Activated CD8-positive, alpha-beta T cell treated with anti-CD3 and anti-CD28 coated beads, Interleukin-2, amount 10 ng/mL, durations not matched to agents 7 days and 5 days (primary cell): ENCODE data around the gene NSMCE4A. TPM values are rescaled to one million over a fixed set of nuclear protein-coding genes. Genes with fewer than 3 reads are reported as not detected.
"Not testable (repeated sequence)": the region's sequence is repeated elsewhere in the genome, so short reads cannot be mapped to it uniquely, and the experiment has no call there.

Experiments used
- ATAC-seq: fragments of 150-1000 bp; cut with Tn5 transposase; one replicate; pipeline ENCODE4 v1.10.0; 2021; ENCODE audit warnings: moderate library complexity
- CTCF ChIA-PET: fragments of 350-600 bp; sonication (Branson Sonifier 250); formaldehyde crosslinking; loops from one replicate; lab custom pipeline; 2021; ENCODE audit warnings: antibody characterized with exemption; lab: Charles Lee
- POLR2A ChIA-PET: fragments of 350-600 bp; sonication (Branson Sonifier 250); formaldehyde crosslinking; loops from one replicate; lab custom pipeline; 2021; ENCODE audit warnings: antibody characterized with exemption; lab: Charles Lee
- DNase-seq: peaks from one replicate; pipeline ENCODE4 v3.0.0-alpha.2; 2020
- H3K27ac Mint-ChIP-seq: one replicate; pipeline ENCODE4 v1.8.0; 2021; ENCODE audit warnings: mild to moderate bottlenecking, mixed read lengths
- H3K27me3 Mint-ChIP-seq: one replicate; pipeline ENCODE4 v1.8.0; 2021; ENCODE audit warnings: low read depth, mixed read lengths
- H3K36me3 Mint-ChIP-seq: one replicate; pipeline ENCODE4 v1.8.0; 2021; ENCODE audit warnings: low read depth, mixed read lengths
- H3K4me1 Mint-ChIP-seq: one replicate; pipeline ENCODE4 v1.8.0; 2021; ENCODE audit warnings: low read depth, mixed read lengths
- H3K4me3 Mint-ChIP-seq: one replicate; pipeline ENCODE4 v1.8.0; 2021; ENCODE audit warnings: mild to moderate bottlenecking, mixed read lengths
- H3K9me3 Mint-ChIP-seq: one replicate; pipeline ENCODE4 v1.8.0; 2022; ENCODE audit warnings: mixed read lengths; ENCODE audit not compliant: insufficient read depth
- total RNA-seq, 2 experiments: library from RNA; stranded (reverse); gene quantifications; one replicate each; pipeline ENCODE4 v1.2.3, GENCODE V29; 2021

NSMCE4A gene
- total RNA-seq, 2 experiments from 2014 or later, result 57.5 to 60.5 TPM

GRCh38 chr10:121927841-121928527 is 47.0 kb downstream of the NSMCE4A start, which contains the start of gene ATE1:
Gene ATE1, minus strand, starts transcription at chr10:121928031. Its CDS starts 82 bp downstream, at chr10:121927949.
- no peaks in the 10 kb centered on the region for H3K27me3 Mint-ChIP-seq
- peaks cover 2% of the 10 kb centered on the region for H3K36me3 Mint-ChIP-seq
- peaks cover 16% of the 10 kb centered on the region for H3K4me1 Mint-ChIP-seq
- POLR2A ChIA-PET, result interaction anchor here (0.6 to 1.5 kb wide), 3 partner anchors 41 to 1077 kb away, joined by 3 to 6 read pairs (median 3); partner anchors contain the start of genes NSMCE4A and WDR11
- DNase-seq (peak; percentile 82), ATAC-seq (peak; percentile 96)
- H3K4me3 Mint-ChIP-seq, result peak within 1 kb of the TSS; percentile 88
- H3K27ac Mint-ChIP-seq, result peak within 1 kb of the TSS; percentile 96
- no peaks in the 10 kb centered on the region for H3K9me3 Mint-ChIP-seq
- CTCF ChIA-PET, result no interaction called here

GRCh38 chr10:121927318-121927840 is 47.6 kb downstream of the NSMCE4A start:
- ATAC-seq, result peak; percentile 44
- Mint-ChIP-seq H3K36me3 (peaks cover 8% of the 10 kb centered on the region), H3K4me1 (peaks cover 16% of the 10 kb centered on the region), H3K27ac (peak overlapping the region; percentile 87), H3K27me3 (no peaks in the 10 kb centered on the region), H3K4me3 (peak overlapping the region; percentile 88), H3K9me3 (no peaks in the 10 kb centered on the region)
- ChIA-PET POLR2A (interaction anchor here (1.3 to 1.5 kb wide), 2 partner anchors 47 to 1076 kb away, joined by 3 to 6 read pairs; partner anchors contain the start of genes NSMCE4A and WDR11), CTCF (no interaction called here)
- peak; percentile 37 for DNase-seq

GRCh38 chr10:121926671-121927317 is 48.2 kb downstream of the NSMCE4A start:
- no peaks in the 10 kb centered on the region for H3K9me3 Mint-ChIP-seq
- H3K4me1 Mint-ChIP-seq, result peaks cover 16% of the 10 kb centered on the region
- H3K36me3 Mint-ChIP-seq, result peaks cover 8% of the 10 kb centered on the region
- H3K27me3 Mint-ChIP-seq, result no peaks in the 10 kb centered on the region
- DNase-seq (peak; percentile 41), ATAC-seq (peak; percentile 11)
- CTCF ChIA-PET, result no interaction called here
- H3K4me3 Mint-ChIP-seq, result peak overlapping the region; percentile 88
- H3K27ac Mint-ChIP-seq, result peak overlapping the region; percentile 87
- POLR2A ChIA-PET, result interaction anchor here (1.3 kb wide), 1 partner anchor 1075 kb away, joined by 3 read pairs; the partner anchor contains the start of gene WDR11

GRCh38 chr10:121926157-121926556 is 48.9 kb downstream of the NSMCE4A start:
- H3K36me3 Mint-ChIP-seq, result peaks cover 11% of the 10 kb centered on the region
- H3K9me3 Mint-ChIP-seq, result no peaks in the 10 kb centered on the region
- ChIA-PET POLR2A (no interaction called here), CTCF (no interaction called here)
- H3K27ac Mint-ChIP-seq, result no peak overlapping the region
- H3K4me1 Mint-ChIP-seq, result peaks cover 16% of the 10 kb centered on the region
- H3K27me3 Mint-ChIP-seq, result no peaks in the 10 kb centered on the region
- no peak for DNase-seq
- H3K4me3 Mint-ChIP-seq, result peak overlapping the region; percentile 88
- ATAC-seq, result no peak

GRCh38 chr10:121921238-121921931 is 53.6 kb downstream of the NSMCE4A start:
- Mint-ChIP-seq H3K36me3 (peaks cover 26% of the 10 kb centered on the region), H3K27me3 (no peaks in the 10 kb centered on the region), H3K27ac (no peak overlapping the region), H3K4me1 (no peaks in the 10 kb centered on the region), H3K9me3 (no peaks in the 10 kb centered on the region), H3K4me3 (no peak overlapping the region)
- ATAC-seq (no peak), DNase-seq (no peak)
- ChIA-PET POLR2A (interaction anchor here (0.5 kb wide), 1 partner anchor 499 kb away, joined by 3 read pairs; no protein-coding TSS in a partner anchor), CTCF (interaction anchor here (1.2 kb wide), 1 partner anchor 20 kb away, joined by 4 read pairs; no protein-coding TSS in a partner anchor)

- CTCF ChIA-PET, result no interaction called here
- no peak overlapping the region for H3K27ac Mint-ChIP-seq
Measured at GRCh38 chr10:121919666-121920065, 55.4 kb downstream of the NSMCE4A start.

GRCh38 chr10:121918800-121919199 is 56.2 kb downstream of the NSMCE4A start:
- H3K4me1 Mint-ChIP-seq, DNase-seq, H3K27me3 Mint-ChIP-seq, ATAC-seq, H3K9me3 Mint-ChIP-seq, H3K27ac Mint-ChIP-seq, H3K4me3 Mint-ChIP-seq, POLR2A ChIA-PET: not testable (repeated sequence)
- CTCF ChIA-PET, result interaction anchor here (1.8 kb wide), 1 partner anchor 18 kb away, joined by 7 read pairs; no protein-coding TSS in a partner anchor
- peaks cover 34% of the 10 kb centered on the region for H3K36me3 Mint-ChIP-seq

More at GRCh38 chr10:121919666-121920065, 55.4 kb downstream of the NSMCE4A start:
- Mint-ChIP-seq H3K4me1 (peaks cover 2% of the 10 kb centered on the region), H3K27me3 (no peaks in the 10 kb centered on the region), H3K4me3 (no peak overlapping the region), H3K36me3 (peaks cover 32% of the 10 kb centered on the region), H3K9me3 (no peaks in the 10 kb centered on the region)
- no peak for ATAC-seq
- POLR2A ChIA-PET, result no interaction called here
- no peak for DNase-seq

GRCh38 chr10:121914661-121915060 is 60.4 kb downstream of the NSMCE4A start:
- ChIA-PET POLR2A (no interaction called here), CTCF (no interaction called here)
- DNase-seq (no peak), ATAC-seq (no peak)
- Mint-ChIP-seq H3K9me3 (no peaks in the 10 kb centered on the region), H3K27me3 (no peaks in the 10 kb centered on the region), H3K4me1 (peaks cover 4% of the 10 kb centered on the region), H3K36me3 (peaks cover 31% of the 10 kb centered on the region), H3K4me3 (no peak overlapping the region), H3K27ac (no peak overlapping the region)

GRCh38 chr10:121911421-121911697 is 63.7 kb downstream of the NSMCE4A start:
- Mint-ChIP-seq H3K27ac (no peak overlapping the region), H3K4me3 (no peak overlapping the region), H3K36me3 (peaks cover 27% of the 10 kb centered on the region), H3K4me1 (peaks cover 4% of the 10 kb centered on the region), H3K9me3 (no peaks in the 10 kb centered on the region), H3K27me3 (no peaks in the 10 kb centered on the region)
- ChIA-PET POLR2A (no interaction called here), CTCF (interaction anchor here (0.7 kb wide), 1 partner anchor 10 kb away, joined by 5 read pairs; no protein-coding TSS in a partner anchor)
- DNase-seq (no peak), ATAC-seq (no peak)

- Mint-ChIP-seq H3K27me3 (no peaks in the 10 kb centered on the region), H3K36me3 (peaks cover 27% of the 10 kb centered on the region), H3K4me1 (peaks cover 4% of the 10 kb centered on the region), H3K27ac (no peak overlapping the region), H3K9me3 (no peaks in the 10 kb centered on the region), H3K4me3 (no peak overlapping the region)
- POLR2A ChIA-PET, result no interaction called here
- CTCF ChIA-PET, result interaction anchor here (0.7 kb wide), 1 partner anchor 10 kb away, joined by 5 read pairs; no protein-coding TSS in a partner anchor
- ATAC-seq, result no peak
- no peak for DNase-seq
Measured at GRCh38 chr10:121910673-121911420, 64.2 kb downstream of the NSMCE4A start.
